ENCODE data around the gene GAB4.

- TF ChIP-seq, protein P1, sequence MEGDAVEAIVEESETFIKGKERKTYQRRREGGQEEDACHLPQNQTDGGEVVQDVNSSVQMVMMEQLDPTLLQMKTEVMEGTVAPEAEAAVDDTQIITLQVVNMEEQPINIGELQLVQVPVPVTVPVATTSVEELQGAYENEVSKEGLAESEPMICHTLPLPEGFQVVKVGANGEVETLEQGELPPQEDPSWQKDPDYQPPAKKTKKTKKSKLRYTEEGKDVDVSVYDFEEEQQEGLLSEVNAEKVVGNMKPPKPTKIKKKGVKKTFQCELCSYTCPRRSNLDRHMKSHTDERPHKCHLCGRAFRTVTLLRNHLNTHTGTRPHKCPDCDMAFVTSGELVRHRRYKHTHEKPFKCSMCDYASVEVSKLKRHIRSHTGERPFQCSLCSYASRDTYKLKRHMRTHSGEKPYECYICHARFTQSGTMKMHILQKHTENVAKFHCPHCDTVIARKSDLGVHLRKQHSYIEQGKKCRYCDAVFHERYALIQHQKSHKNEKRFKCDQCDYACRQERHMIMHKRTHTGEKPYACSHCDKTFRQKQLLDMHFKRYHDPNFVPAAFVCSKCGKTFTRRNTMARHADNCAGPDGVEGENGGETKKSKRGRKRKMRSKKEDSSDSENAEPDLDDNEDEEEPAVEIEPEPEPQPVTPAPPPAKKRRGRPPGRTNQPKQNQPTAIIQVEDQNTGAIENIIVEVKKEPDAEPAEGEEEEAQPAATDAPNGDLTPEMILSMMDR (IDR thresholded peaks at IDR 0.05): no peak
- TF ChIP-seq POLR2A (IDR thresholded peaks at IDR 0.05): no peak
These were observed 20.2 kb downstream of the GAB4 start for GRCh38 chr22:16987822-16988221.

Measured in uterus (tissue), 2 donors.